ENCODE results near the gene ABLIM2.

Gene ABLIM2

GRCh38 chr4:8109406-8110065 is 49.1 kb downstream of the ABLIM2 start:
- Histone ChIP-seq H3K9me3 (ENCODE audit: severe bottlenecking) (no peaks in the 10 kb centered on the region), H3K4me1 (ENCODE audit: insufficient read depth, poor library complexity, severe bottlenecking) (peaks cover 5% of the 10 kb centered on the region), H3K27me3 (ENCODE audit: insufficient read depth, poor library complexity, severe bottlenecking) (no peaks in the 10 kb centered on the region), H3K4me3 (ENCODE audit: severe bottlenecking) (no peak overlapping the region), H3K36me3 (ENCODE audit: low read depth) (no peaks in the 10 kb centered on the region), H3K27ac (ENCODE audit: poor library complexity, severe bottlenecking) (peak overlapping the region; percentile 22)
- no peak for TF ChIP-seq CTCF (IDR thresholded peaks at IDR 0.05; ENCODE audit: poor library complexity, severe bottlenecking)
- DNase-seq (ENCODE audit: low spot score): no peak
- no peak for ATAC-seq (ENCODE audit: low read depth)

- no peaks in the 10 kb centered on the region for H3K36me3 ChIP-seq (ENCODE audit: low read depth)
- no peak for TF ChIP-seq CTCF (IDR thresholded peaks at IDR 0.05; ENCODE audit: poor library complexity, severe bottlenecking)
- no peaks in the 10 kb centered on the region for H3K9me3 ChIP-seq (ENCODE audit: severe bottlenecking)
- H3K4me3 ChIP-seq (ENCODE audit: severe bottlenecking): no peak overlapping the region
- peaks cover 5% of the 10 kb centered on the region for H3K4me1 ChIP-seq (ENCODE audit: insufficient read depth, poor library complexity, severe bottlenecking)
- no peak overlapping the region for H3K27ac ChIP-seq (ENCODE audit: poor library complexity, severe bottlenecking)
- DNase-seq (ENCODE audit: low spot score): no peak
- ATAC-seq (ENCODE audit: low read depth): no peak
- H3K27me3 ChIP-seq (ENCODE audit: insufficient read depth, poor library complexity, severe bottlenecking): no peaks in the 10 kb centered on the region
Measured at GRCh38 chr4:8108991-8109390, 49.6 kb downstream of the ABLIM2 start.

- ATAC-seq (ENCODE audit: low read depth) (no peak), DNase-seq (ENCODE audit: low spot score) (no peak)
- no peak for TF ChIP-seq CTCF (IDR thresholded peaks at IDR 0.05; ENCODE audit: poor library complexity, severe bottlenecking)
- no peak overlapping the region for H3K4me3 ChIP-seq (ENCODE audit: severe bottlenecking)
- H3K27me3 ChIP-seq (ENCODE audit: insufficient read depth, poor library complexity, severe bottlenecking): no peaks in the 10 kb centered on the region
- no peaks in the 10 kb centered on the region for H3K36me3 ChIP-seq (ENCODE audit: low read depth)
- peaks cover 5% of the 10 kb centered on the region for H3K4me1 ChIP-seq (ENCODE audit: insufficient read depth, poor library complexity, severe bottlenecking)
- H3K27ac ChIP-seq (ENCODE audit: poor library complexity, severe bottlenecking): no peak overlapping the region
- H3K9me3 ChIP-seq (ENCODE audit: severe bottlenecking): no peaks in the 10 kb centered on the region
Measured at GRCh38 chr4:8108261-8108660, 50.4 kb downstream of the ABLIM2 start.

GRCh38 chr4:8107146-8107657 is 51.4 kb downstream of the ABLIM2 start:
- DNase-seq (ENCODE audit: low spot score) (no peak), ATAC-seq (ENCODE audit: low read depth) (no peak)
- Histone ChIP-seq H3K4me1 (ENCODE audit: insufficient read depth, poor library complexity, severe bottlenecking) (peaks cover 5% of the 10 kb centered on the region), H3K9me3 (ENCODE audit: severe bottlenecking) (no peaks in the 10 kb centered on the region), H3K27me3 (ENCODE audit: insufficient read depth, poor library complexity, severe bottlenecking) (no peaks in the 10 kb centered on the region), H3K27ac (ENCODE audit: poor library complexity, severe bottlenecking) (no peak overlapping the region), H3K36me3 (ENCODE audit: low read depth) (no peaks in the 10 kb centered on the region), H3K4me3 (ENCODE audit: severe bottlenecking) (no peak overlapping the region)
- no peak for TF ChIP-seq CTCF (IDR thresholded peaks at IDR 0.05; ENCODE audit: poor library complexity, severe bottlenecking)

- no peaks in the 10 kb centered on the region for H3K9me3 ChIP-seq (ENCODE audit: severe bottlenecking)
- no peaks in the 10 kb centered on the region for H3K36me3 ChIP-seq (ENCODE audit: low read depth)
- no peak overlapping the region for H3K27ac ChIP-seq (ENCODE audit: poor library complexity, severe bottlenecking)
- no peaks in the 10 kb centered on the region for H3K27me3 ChIP-seq (ENCODE audit: insufficient read depth, poor library complexity, severe bottlenecking)
- H3K4me1 ChIP-seq (ENCODE audit: insufficient read depth, poor library complexity, severe bottlenecking): peaks cover 8% of the 10 kb centered on the region
- ATAC-seq (ENCODE audit: low read depth) (no peak), DNase-seq (ENCODE audit: low spot score) (no peak)
- TF ChIP-seq CTCF (IDR thresholded peaks at IDR 0.05; ENCODE audit: poor library complexity, severe bottlenecking): no peak
- no peak overlapping the region for H3K4me3 ChIP-seq (ENCODE audit: severe bottlenecking)
Measured at GRCh38 chr4:8106451-8107025, 52.1 kb downstream of the ABLIM2 start.
